ENCODE data around the gene OR1B1.
"Not testable (repeated sequence)": the region's sequence is repeated elsewhere in the genome, so short reads cannot be mapped to it uniquely, and the experiment has no call there.

The OR1B1 gene

GRCh38 chr9:122657527-122657926 is at the start of gene OR1B1:
Gene OR1B1 (minus strand): TSS chr9:122657627.
- no peak for DNase-seq (ENCODE audit: low spot score)

DNA sequence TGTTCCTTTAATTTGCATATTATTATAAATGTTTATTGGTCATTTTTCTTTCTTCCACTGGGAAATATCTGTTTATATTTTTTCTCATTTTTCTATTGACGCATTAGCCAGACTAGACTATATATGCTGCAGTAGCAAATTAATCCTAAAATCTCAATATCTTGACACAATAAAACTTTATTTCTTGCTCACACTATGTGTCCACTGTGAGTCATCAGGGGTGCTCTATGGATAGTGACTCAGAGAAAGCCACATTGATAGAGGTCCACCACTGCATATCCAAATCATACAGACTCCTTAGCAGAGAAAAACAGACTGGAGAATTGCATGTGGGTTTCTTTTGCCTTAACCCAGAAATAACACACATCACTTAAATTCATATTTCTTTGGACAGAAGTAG is 38.3 kb upstream of the OR1B1 start:
- DNase-seq (ENCODE audit: low spot score), result no peak

GRCh38 chr9:122684851-122685250 is 27.4 kb upstream of the OR1B1 start:
- no peak for DNase-seq (ENCODE audit: low spot score)

- no peak for DNase-seq (ENCODE audit: low spot score)
Observed at GRCh38 chr9:122672481-122672880, 15.1 kb upstream of the OR1B1 start.

GRCh38 chr9:122661416-122661815 is 4.0 kb upstream of the OR1B1 start, which contains the start of gene OR1L1:
Gene OR1L1 (plus strand): TSS chr9:122661716. CDS start chr9:122661716, 0 bp downstream.
- no peak for DNase-seq (ENCODE audit: low spot score)

DNA sequence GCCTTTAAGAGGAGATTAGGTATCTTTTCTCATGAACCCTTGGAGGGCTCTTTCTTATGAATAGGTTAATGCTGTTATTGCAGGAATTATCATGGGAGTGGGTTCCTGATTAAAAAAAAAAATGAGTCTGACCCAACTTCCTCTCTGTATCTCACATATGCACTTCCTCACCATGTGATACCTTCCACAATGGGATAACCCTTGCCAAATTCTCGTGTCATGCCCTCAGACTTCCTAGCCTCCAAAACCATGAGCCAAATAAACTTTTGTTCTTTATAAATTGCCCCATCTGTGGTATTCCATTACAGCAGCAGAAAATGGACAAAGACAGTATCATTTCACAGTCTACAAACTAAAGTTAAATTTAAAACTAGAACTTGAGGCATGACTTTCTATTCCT is 1.0 kb downstream of the OR1B1 start:
- no peak for DNase-seq (ENCODE audit: low spot score)

DNA sequence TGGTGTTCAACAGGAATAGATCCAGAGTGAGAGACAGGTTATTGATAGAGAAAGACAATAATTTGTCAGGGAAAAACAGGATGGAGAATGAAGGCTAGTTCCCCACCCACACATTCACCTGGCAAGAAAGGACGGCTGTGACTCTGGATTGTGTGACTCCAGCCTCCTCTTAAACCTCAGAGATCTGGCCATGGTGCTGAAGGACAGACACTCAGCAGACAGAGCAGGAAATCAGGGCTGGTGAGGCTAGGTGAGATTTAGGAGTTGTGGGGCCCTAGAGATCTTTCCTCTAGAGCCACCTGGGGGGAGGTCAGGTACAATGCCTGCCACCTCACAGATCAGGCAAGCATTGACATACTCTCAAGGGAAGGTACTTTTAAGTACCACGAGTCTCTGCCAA is 15.2 kb downstream of the OR1B1 start:
- DNase-seq (ENCODE audit: low spot score), result peak; percentile 38

DNA sequence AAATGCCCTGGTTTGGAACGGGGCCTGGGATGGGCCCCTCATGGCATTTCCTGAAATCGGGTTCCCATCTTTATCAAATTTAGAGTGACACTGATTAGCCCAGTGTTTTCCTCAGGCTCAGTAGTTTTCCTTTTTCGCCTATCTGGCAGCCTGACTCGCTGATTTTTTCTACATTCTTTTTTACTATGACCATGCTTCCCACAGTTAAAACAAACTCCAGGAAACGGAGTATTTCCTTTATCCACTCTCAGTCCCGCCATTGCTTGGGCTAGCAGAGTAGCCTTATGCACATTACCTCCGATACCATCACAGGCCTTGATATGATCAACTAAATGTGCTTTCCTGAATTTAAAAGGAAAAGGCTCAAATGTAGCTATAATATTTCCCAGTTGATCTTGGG is 37.4 kb downstream of the OR1B1 start:
- no peak for DNase-seq (ENCODE audit: low spot score)

- no peak for DNase-seq (ENCODE audit: low spot score)
Observed at GRCh38 chr9:122614362-122614761, 43.1 kb downstream of the OR1B1 start, which contains the start of gene OR1Q1. Gene OR1Q1 (plus strand): TSS chr9:122614738. CDS start chr9:122614738, 0 bp downstream.

- DNase-seq (ENCODE audit: low spot score), result no peak
Observed at GRCh38 chr9:122609804-122610203, 47.6 kb downstream of the OR1B1 start.

- DNase-seq (ENCODE audit: low spot score), result no peak
Observed at GRCh38 chr9:122606587-122606986, 50.8 kb downstream of the OR1B1 start.

DNA sequence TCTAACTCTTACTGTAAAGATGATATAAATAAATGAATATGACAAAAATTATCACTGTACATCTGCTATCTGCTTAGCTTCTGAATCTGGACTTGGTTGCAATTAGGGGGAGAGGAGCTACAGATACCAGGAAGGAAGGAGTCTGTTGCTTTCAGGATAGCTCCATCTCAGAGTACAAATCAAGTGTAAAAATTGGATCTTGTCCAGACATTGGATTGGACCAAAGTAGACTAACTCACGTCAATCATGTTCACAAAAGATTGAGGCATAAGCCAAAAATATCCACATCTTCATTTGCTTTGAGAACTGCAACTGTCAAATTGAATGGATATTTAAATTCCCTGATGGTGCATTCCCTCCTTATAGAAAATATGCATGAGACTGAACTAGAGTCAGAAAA is 51.7 kb downstream of the OR1B1 start:
- no peak for DNase-seq (ENCODE audit: low spot score)

- DNase-seq (ENCODE audit: low spot score), result not testable (repeated sequence)
Observed at GRCh38 chr9:122583284-122583683, 74.1 kb downstream of the OR1B1 start, which contains the start of gene OR1L8. Gene OR1L8 (minus strand): TSS chr9:122583384. CDS start chr9:122568477, 14,907 bp downstream.

DNA sequence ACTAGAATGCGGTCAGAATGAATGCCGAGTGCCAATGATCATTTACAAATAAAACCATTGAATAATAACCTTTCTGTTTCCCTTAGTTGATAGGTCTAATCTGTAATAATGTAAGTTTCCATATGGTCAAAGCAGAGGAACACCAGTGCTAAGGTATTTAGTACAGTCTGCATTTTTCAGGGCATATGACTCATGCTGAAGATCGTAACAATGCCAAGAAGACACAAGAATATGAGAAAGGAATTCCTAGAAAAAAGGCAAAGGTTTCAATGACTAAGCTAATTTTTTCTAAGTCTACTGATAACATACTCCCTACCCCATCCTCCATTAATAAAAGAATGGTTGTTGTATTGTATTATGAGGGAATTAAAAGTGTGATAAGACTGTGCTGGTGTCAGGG is 77.1 kb downstream of the OR1B1 start:
- peak; percentile 64 for DNase-seq (ENCODE audit: low spot score)

DNA sequence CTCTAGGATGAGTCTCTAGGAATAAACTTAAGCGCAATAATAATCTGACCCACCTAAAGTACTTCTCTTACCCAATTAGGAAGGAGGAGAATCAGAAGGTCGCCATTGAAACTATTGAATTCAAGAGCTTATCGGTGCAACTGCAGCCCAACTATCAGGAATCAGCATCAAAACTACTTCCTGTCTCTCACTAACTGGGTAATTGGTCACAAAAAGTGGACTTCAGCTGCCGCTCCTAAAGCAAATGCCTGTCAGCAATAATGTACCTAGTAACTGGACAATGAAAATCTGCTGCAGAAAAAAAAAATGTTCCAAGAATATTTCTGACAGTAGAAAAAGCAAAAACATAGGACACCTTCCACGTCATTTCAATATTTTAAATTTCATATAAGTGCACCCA is 77.6 kb downstream of the OR1B1 start:
- DNase-seq (ENCODE audit: low spot score), result no peak

All from AG20443 (cell line).